Measurements from ENCODE around the gene RNU6-1. TPM values are rescaled to one million over a fixed set of nuclear protein-coding genes. Genes with fewer than 3 reads are reported as not detected.
A peak's percentile ranks its signal among the peaks of the same experiment; 100 is the strongest.

RNU6-1 gene
- total RNA-seq, 1 experiment from 2014 or later = not detected

DNA sequence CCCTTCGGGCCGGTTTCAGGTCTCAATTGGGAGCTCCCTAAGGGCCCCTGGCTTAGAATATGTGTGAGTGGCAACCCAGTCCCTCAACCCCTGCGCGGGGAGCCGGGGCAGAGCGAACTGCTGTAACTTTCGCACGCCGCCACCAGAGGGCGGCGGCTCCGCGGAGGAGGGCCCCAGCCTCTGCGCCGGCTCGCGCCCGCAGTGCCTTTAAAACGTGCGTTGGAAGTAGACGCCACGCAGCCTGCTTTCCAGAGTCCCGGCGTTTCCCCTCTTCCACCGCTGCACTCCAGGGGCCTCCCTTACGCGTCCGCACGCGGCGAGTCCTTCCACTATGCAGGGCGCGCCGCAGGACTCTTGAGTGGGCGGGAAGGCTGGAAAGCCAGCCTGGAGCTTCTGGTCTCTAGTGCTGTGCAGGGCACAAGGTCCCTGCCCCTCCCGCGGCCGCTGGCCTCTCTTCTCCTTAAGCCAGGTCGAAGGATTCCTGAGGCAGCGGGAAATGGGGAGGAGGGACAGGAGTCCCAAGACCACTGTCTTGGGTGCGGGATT lies 23.7 kb upstream of the RNU6-1 start:
- Histone ChIP-seq H3K9me3 (no peaks in the 10 kb centered on the region), H3K27me3 (no peaks in the 10 kb centered on the region), H3K4me3 (peak overlapping the region; percentile 32), H3K36me3 (no peaks in the 10 kb centered on the region)
- peak; percentile 88 for DNase-seq

DNA sequence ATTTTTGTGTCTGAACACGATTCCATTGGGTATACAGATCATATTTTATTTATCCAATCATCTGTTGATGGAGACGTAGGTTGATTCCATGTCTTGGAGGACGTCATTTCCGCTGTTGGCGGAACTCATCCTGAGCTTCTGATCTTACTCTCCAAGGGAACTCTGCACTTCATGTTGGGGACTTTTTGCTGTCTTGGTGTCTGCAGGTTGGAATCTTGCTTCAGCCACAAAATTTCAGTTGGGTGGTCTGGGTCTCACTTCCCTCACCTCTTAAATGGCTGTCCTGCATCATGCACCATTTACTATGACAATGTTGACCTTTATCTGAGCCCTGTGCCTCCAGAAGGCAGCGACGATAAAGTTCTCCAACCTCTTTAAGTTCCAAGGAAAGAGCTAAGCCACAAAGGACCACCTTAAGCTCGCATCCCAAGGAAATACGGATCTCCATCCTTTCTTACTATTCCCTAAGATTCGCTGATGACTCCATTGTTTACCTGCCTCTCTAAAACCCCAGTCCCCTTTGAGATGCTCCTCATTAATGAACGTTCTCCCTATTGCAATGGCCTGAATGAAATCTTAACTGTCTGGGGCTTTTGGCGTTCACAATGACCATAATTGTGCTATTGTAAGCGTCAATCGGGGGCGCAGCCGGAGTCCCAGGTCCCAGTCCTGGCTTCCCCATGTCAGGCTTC lies 23.1 kb upstream of the RNU6-1 start:
- no peak for DNase-seq
- Histone ChIP-seq H3K9me3 (no peaks in the 10 kb centered on the region), H3K27me3 (no peaks in the 10 kb centered on the region), H3K4me3 (peak overlapping the region; percentile 32), H3K36me3 (no peaks in the 10 kb centered on the region)

- no peaks in the 10 kb centered on the region for H3K36me3 ChIP-seq
- no peaks in the 10 kb centered on the region for H3K9me3 ChIP-seq
- no peak for DNase-seq
- no peaks in the 10 kb centered on the region for H3K27me3 ChIP-seq
- H3K4me3 ChIP-seq = no peak overlapping the region
These were observed 22.1 kb upstream of the RNU6-1 start for GRCh38 chr15:67861983-67862382.

DNA sequence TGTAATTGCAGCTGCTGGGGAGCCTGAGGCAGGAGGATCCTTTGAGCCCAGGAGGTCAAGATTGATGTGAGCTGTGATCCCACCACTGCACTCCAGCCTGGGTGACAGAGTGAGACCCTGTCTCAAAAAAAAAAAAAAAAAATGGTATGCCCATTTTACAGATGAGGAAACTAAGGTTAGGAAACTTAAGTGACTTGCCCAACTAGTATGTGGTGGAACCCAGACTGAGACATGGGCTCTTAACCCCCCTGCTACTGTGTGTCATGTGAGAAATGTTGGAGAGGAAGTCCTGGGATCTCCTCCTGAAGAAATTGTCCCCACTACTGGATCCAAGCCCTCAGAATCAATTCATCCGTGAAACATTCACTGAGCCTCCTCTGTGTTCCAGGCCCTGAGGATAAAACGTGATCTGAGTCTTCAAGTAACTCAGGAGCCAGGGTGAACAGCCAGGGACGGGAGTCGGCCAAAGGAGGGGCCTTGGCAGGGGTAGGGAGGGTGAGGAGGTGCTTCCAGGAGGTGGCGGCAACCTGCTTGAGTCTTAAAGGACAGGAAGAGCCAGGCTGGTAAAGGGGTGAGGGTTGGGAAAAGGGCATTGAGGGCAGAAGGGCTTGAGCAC lies 19.6 kb upstream of the RNU6-1 start:
- DNase-seq = no peak
- no peaks in the 10 kb centered on the region for H3K27me3 ChIP-seq
- H3K9me3 ChIP-seq = no peaks in the 10 kb centered on the region
- H3K4me3 ChIP-seq = no peak overlapping the region
- H3K36me3 ChIP-seq = no peaks in the 10 kb centered on the region

- no peaks in the 10 kb centered on the region for H3K27me3 ChIP-seq
- no peak overlapping the region for H3K4me3 ChIP-seq
- no peak for DNase-seq
- H3K9me3 ChIP-seq = no peaks in the 10 kb centered on the region
- no peaks in the 10 kb centered on the region for H3K36me3 ChIP-seq
These were observed 17.4 kb upstream of the RNU6-1 start for GRCh38 chr15:67857220-67857619.

DNA sequence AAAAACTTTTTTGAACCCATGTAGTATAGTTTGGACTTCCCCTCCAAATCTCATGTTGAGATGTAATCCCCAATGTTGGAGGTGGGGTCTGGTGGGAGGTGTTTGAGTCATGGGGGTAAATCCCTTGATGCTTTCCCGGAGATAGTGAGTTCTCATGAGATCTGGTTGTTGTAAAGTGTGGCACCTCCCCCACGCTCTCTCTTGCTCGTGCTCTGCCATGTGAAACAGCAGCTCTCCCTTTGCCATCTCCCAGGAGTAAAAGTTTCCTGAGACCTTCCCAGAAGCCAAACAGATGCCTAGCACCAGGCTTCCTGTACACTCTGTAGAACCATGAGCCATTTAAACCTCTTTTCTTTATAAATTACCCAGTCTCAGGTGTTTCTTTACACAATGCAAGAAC lies 16.0 kb upstream of the RNU6-1 start:
- H3K36me3 ChIP-seq = no peaks in the 10 kb centered on the region
- no peaks in the 10 kb centered on the region for H3K9me3 ChIP-seq
- H3K4me3 ChIP-seq = no peak overlapping the region
- H3K27me3 ChIP-seq = no peaks in the 10 kb centered on the region
- DNase-seq = no peak

DNA sequence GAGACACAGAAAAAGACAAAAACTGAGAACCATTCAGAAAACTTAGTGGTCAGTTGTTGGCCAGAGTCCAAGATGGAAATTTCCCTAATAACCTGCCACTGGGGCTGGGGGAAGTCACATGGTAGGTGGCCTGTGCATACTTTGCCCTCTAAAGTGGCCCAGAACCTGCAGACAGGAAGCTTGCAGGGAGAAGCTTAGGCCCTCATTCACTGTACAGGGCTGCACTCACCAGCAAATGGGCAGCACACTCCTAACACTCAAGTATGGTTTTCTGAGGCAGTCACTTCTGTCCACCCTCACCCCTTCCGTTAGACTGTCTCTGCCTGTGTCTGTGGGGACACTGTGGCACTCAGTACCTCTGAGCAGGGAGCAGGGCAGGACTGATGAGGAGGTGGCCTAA lies 14.5 kb upstream of the RNU6-1 start:
- no peak for DNase-seq

DNA sequence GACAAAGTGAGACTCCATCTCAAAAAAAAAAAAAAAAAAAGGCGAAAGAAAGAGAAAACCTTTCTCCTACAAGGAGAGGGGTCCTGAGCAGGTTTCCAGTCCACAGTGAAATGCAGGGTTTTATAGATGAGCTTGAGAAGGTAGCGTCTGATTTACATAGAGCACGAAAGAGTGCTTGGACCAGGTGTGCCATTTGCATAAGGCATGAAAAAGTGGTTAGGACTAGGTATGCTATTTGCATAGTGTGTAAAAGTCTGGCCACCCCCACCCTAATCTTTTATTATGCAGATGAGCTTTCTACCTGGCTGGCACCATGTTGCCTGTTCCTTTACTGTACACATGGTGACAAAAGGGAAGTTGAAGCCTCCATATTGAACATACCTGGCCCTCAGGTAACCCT lies 13.6 kb upstream of the RNU6-1 start:
- Histone ChIP-seq H3K4me3 (no peak overlapping the region), H3K36me3 (no peaks in the 10 kb centered on the region), H3K27me3 (no peaks in the 10 kb centered on the region), H3K9me3 (peaks cover 3% of the 10 kb centered on the region; the same call in 1 of the 2 replicates)
- DNase-seq = no peak

More for the DNA sequence above, 14.5 kb upstream of the RNU6-1 start:
- H3K4me3 ChIP-seq = no peak overlapping the region
- H3K9me3 ChIP-seq = peaks cover 3% of the 10 kb centered on the region; the same call in 1 of the 2 replicates
- H3K36me3 ChIP-seq = no peaks in the 10 kb centered on the region
- H3K27me3 ChIP-seq = no peaks in the 10 kb centered on the region

- Histone ChIP-seq H3K4me3 (no peak overlapping the region), H3K27me3 (no peaks in the 10 kb centered on the region), H3K36me3 (no peaks in the 10 kb centered on the region), H3K9me3 (peaks cover 3% of the 10 kb centered on the region; the same call in 1 of the 2 replicates)
- no peak for DNase-seq
These were observed 12.6 kb upstream of the RNU6-1 start for GRCh38 chr15:67852418-67852817.

GRCh38 chr15:67850994-67851571 lies 11.2 kb upstream of the RNU6-1 start:
- no peaks in the 10 kb centered on the region for H3K36me3 ChIP-seq
- H3K27me3 ChIP-seq = no peaks in the 10 kb centered on the region
- no peak overlapping the region for H3K4me3 ChIP-seq
- DNase-seq = peak; percentile 63
- H3K9me3 ChIP-seq = peaks cover 3% of the 10 kb centered on the region; the same call in 1 of the 2 replicates

DNA sequence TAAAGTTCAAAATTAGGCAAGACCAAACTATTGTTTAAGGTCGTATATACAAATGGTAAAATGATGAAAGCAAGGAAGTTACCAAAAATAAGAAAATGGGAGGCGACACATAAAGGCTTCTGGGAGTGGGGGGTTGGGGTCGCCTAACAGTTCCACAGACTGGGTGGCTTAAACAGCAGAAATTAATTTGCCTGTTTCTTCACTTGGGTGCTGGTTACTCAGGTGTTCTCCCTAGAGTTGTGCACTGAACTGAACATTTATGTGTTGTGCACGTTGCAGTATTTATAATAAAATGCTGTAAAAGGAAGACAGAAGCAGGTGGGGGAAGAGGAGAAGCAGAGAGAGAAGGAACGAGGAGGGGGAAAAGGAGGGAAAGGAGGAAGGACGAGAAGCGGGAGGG lies 10.5 kb upstream of the RNU6-1 start:
- no peak overlapping the region for H3K4me3 ChIP-seq
- H3K9me3 ChIP-seq = peaks cover 3% of the 10 kb centered on the region; the same call in 1 of the 2 replicates
- no peaks in the 10 kb centered on the region for H3K36me3 ChIP-seq
- H3K27me3 ChIP-seq = no peaks in the 10 kb centered on the region
- no peak for DNase-seq

- Histone ChIP-seq H3K9me3 (peaks cover 3% of the 10 kb centered on the region; the same call in 1 of the 2 replicates), H3K27me3 (no peaks in the 10 kb centered on the region), H3K4me3 (no peak overlapping the region), H3K36me3 (no peaks in the 10 kb centered on the region)
- DNase-seq = no peak
These were observed 9.7 kb upstream of the RNU6-1 start for GRCh38 chr15:67849538-67849937.

DNA sequence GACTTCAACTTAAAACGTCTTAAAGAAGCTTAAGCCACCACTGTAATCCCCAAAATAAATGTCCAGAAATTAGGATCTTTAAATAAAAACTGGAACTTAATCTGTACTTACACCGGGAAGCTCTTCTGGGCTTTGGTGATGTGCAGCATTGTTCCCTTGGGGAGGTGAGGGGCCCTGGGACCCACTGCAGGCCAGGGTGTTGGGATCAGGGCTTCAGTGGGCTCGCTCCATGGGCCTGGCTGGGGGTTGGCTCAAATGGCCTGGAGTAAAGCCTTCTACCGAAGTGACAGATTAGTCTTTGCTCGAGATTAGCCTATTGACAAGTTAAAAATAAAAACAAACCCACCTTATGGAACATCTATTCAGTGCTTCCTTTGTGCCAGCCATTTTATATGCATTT lies 6.1 kb upstream of the RNU6-1 start:
- H3K9me3 ChIP-seq = peaks cover 3% of the 10 kb centered on the region; the same call in 1 of the 2 replicates
- no peaks in the 10 kb centered on the region for H3K36me3 ChIP-seq
- no peaks in the 10 kb centered on the region for H3K27me3 ChIP-seq
- H3K4me3 ChIP-seq = no peak overlapping the region
- DNase-seq = no peak

- H3K27me3 ChIP-seq = no peaks in the 10 kb centered on the region
- H3K9me3 ChIP-seq = no peaks in the 10 kb centered on the region
- DNase-seq = no peak
- no peak overlapping the region for H3K4me3 ChIP-seq
- 0 out of 2 replicates have a peak, but pooled peaks cover 2% of the 10 kb centered on the region for H3K36me3 ChIP-seq
These were observed 3.9 kb upstream of the RNU6-1 start for GRCh38 chr15:67843571-67844387.

GRCh38 chr15:67843092-67843501 lies 3.3 kb upstream of the RNU6-1 start:
- Histone ChIP-seq H3K27me3 (no peaks in the 10 kb centered on the region), H3K9me3 (no peaks in the 10 kb centered on the region), H3K4me3 (no peak overlapping the region), H3K36me3 (0 out of 2 replicates have a peak, but pooled peaks cover 2% of the 10 kb centered on the region)
- no peak for DNase-seq

- DNase-seq = no peak
- Histone ChIP-seq H3K4me3 (no peak overlapping the region), H3K27me3 (no peaks in the 10 kb centered on the region), H3K36me3 (0 out of 2 replicates have a peak, but pooled peaks cover 2% of the 10 kb centered on the region), H3K9me3 (no peaks in the 10 kb centered on the region)
These were observed 1.6 kb upstream of the RNU6-1 start for GRCh38 chr15:67841513-67841762.

All from MG63 (cell line).